Measurements from ENCODE around the gene NASP. TPM values are rescaled to one million over a fixed set of nuclear protein-coding genes. Genes with fewer than 3 reads are reported as not detected.

The NASP gene
- total and polyA plus RNA-seq, 2 of the 4 experiments (the other 2 are of a cell fraction): 56.6 to 124 TPM

GRCh38 chr1:45573231-45573804 is 10.5 kb upstream of the NASP start:
- in situ Hi-C loops (cut with MboI; ENCODE audit: low sequenced_read_pairs): loop anchor here (5.0 kb wide), 1 partner anchor 216 kb away; no protein-coding TSS in a partner anchor
- no peak overlapping the region for H2AK9ac ChIP-seq (replicated peaks; ENCODE audit: low read depth, low read length, poor library complexity)
- no peak for DNase-seq
- no peak overlapping the region for H3K18ac ChIP-seq (ENCODE audit: low read depth, low read length)
- H2BK120ac ChIP-seq (ENCODE audit: low read depth, low read length): no peak overlapping the region
- H3K23ac ChIP-seq (ENCODE audit: low read depth, low read length): no peak overlapping the region
- no peak overlapping the region for H4K8ac ChIP-seq (ENCODE audit: low read depth in 2 of 2, low read length in 2 of 2)
- TF ChIP-seq CHD1 (IDR thresholded peaks at IDR 0.05; ENCODE audit: low read depth, low read length): no peak
- no peak for TF ChIP-seq RCOR1 (IDR thresholded peaks at IDR 0.05; ENCODE audit: insufficient replicate concordance, low read length)
- no peak for TF ChIP-seq RAD21 (IDR thresholded peaks at IDR 0.05; ENCODE audit: low read length)
- TF ChIP-seq SMC3 (IDR thresholded peaks at IDR 0.05; ENCODE audit: low read depth, low read length): no peak
- TF ChIP-seq MAFK (IDR thresholded peaks at IDR 0.05; ENCODE audit: low read depth, low read length): no peak
- no peak for TF ChIP-seq FOS (IDR thresholded peaks at IDR 0.05; ENCODE audit: low read depth, low read length)
- TF ChIP-seq POLR2A (IDR thresholded peaks at IDR 0.05; ENCODE audit: low read depth, low read length): no peak
- no peak for TF ChIP-seq CEBPB (IDR thresholded peaks at IDR 0.05; ENCODE audit: low read depth, low read length)
- no peak for TF ChIP-seq MAZ (IDR thresholded peaks at IDR 0.05; ENCODE audit: borderline replicate concordance, low read depth, low read length)
- no peak for TF ChIP-seq BHLHE40 (IDR thresholded peaks at IDR 0.05; ENCODE audit: low read depth, low read length)
- TF ChIP-seq CTCF (conservative IDR thresholded peaks at IDR 0.05; ENCODE audit: low read depth, low read length): no peak
- TF ChIP-seq, protein P1, sequence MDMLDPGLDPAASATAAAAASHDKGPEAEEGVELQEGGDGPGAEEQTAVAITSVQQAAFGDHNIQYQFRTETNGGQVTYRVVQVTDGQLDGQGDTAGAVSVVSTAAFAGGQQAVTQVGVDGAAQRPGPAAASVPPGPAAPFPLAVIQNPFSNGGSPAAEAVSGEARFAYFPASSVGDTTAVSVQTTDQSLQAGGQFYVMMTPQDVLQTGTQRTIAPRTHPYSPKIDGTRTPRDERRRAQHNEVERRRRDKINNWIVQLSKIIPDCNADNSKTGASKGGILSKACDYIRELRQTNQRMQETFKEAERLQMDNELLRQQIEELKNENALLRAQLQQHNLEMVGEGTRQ (IDR thresholded peaks at IDR 0.05; ENCODE audit: low read depth, low read length): no peak
- TF ChIP-seq, protein P2, sequence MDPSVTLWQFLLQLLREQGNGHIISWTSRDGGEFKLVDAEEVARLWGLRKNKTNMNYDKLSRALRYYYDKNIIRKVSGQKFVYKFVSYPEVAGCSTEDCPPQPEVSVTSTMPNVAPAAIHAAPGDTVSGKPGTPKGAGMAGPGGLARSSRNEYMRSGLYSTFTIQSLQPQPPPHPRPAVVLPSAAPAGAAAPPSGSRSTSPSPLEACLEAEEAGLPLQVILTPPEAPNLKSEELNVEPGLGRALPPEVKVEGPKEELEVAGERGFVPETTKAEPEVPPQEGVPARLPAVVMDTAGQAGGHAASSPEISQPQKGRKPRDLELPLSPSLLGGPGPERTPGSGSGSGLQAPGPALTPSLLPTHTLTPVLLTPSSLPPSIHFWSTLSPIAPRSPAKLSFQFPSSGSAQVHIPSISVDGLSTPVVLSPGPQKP (IDR thresholded peaks at IDR 0.05; ENCODE audit: borderline replicate concordance, low read depth, low read length): no peak
- TF ChIP-seq MXI1 (IDR thresholded peaks at IDR 0.05; ENCODE audit: borderline replicate concordance, low read depth, low read length): no peak
- no peak for TF ChIP-seq RFX5 (IDR thresholded peaks at IDR 0.05; ENCODE audit: low read depth, low read length)
- no peak for TF ChIP-seq NFE2L2 (IDR thresholded peaks at IDR 0.05; ENCODE audit: low read depth, low read length)
- no peak overlapping the region for H4K91ac ChIP-seq (ENCODE audit: insufficient read depth, low read depth, low read length)
- H3K9me3 ChIP-seq (ENCODE audit: control insufficient read depth, insufficient read depth, low read length): no peaks in the 10 kb centered on the region
- no peak overlapping the region for H2BK5ac ChIP-seq (ENCODE audit: low read depth, low read length, poor library complexity, severe bottlenecking)
- H4K20me1 ChIP-seq (ENCODE audit: insufficient read depth, low read length): no peaks in the 10 kb centered on the region
- H3K4me3 ChIP-seq (ENCODE audit: insufficient read depth, low read depth, low read length): no peak overlapping the region
- no peak overlapping the region for H2AK5ac ChIP-seq (ENCODE audit: low read depth, low read length)
- ChIA-PET CTCF (no interaction called here), POLR2A (ENCODE audit: unreplicated experiment) (interaction anchor here (0.6 kb wide), 1 partner anchor 765 kb away, joined by 3 read pairs; the partner anchor contains the start of gene BTBD19)
- no peak overlapping the region for H4K5ac ChIP-seq (ENCODE audit: low read depth, low read length)
- H3K27me3 ChIP-seq (ENCODE audit: control insufficient read depth, insufficient read depth, low read length): no peaks in the 10 kb centered on the region
- no TSS peak for BruUV-seq (replicated peaks)
- no peak overlapping the region for H3K27ac ChIP-seq (ENCODE audit: insufficient read depth, low read length)
- no peak overlapping the region for H3K56ac ChIP-seq (ENCODE audit: extremely low read depth, insufficient read depth, low read length)
- H3K9ac ChIP-seq (ENCODE audit: low read depth, low read length): no peak overlapping the region
- no CpG with 5 or more reads among the region's 3 CpGs for WGBS, 2 experiments (ENCODE audit: extremely low coverage in 2 of 2, insufficient read length in 1 of 2)
- H3K9me1 ChIP-seq (ENCODE audit: insufficient read depth, low read length): no peaks in the 10 kb centered on the region
- ATAC-seq (ENCODE audit: low read depth): 0 out of 2 replicates have a peak, but pooled peaks have one; percentile 31
- H3K4ac ChIP-seq (ENCODE audit: low read depth, low read length): no peak overlapping the region
- dilution Hi-C loops (cut with HindIII; ENCODE audit: low sequenced_read_pairs, unreplicated experiment): no loop called here
- no peaks in the 10 kb centered on the region for H3K4me1 ChIP-seq (ENCODE audit: control insufficient read depth, insufficient read depth, low read length)
- no peak overlapping the region for H2BK15ac ChIP-seq (ENCODE audit: low read depth, low read length)
- H3K14ac ChIP-seq (replicated peaks; ENCODE audit: low read depth, low read length): no peak overlapping the region
- no peak overlapping the region for H3K4me2 ChIP-seq (ENCODE audit: low read depth, low read length)
- peaks cover 14% of the 10 kb centered on the region for H3K36me3 ChIP-seq (ENCODE audit: control insufficient read depth, insufficient read depth, low read length)
- H2BK20ac ChIP-seq (ENCODE audit: low read depth, low read length): no peak overlapping the region
- intact Hi-C loops (cut with micrococcal nuclease): loop anchor here (5.0 kb wide), 1 partner anchor 561 kb away; the partner anchor contains the start of genes HECTD3 and UROD
- no peak overlapping the region for H2AFZ ChIP-seq (replicated peaks; ENCODE audit: low read length, poor library complexity)
- no peaks in the 10 kb centered on the region for H3K79me1 ChIP-seq (ENCODE audit: low read depth in 1 of 2, low read length in 2 of 2)
